Measurements from ENCODE around the gene ZMIZ1. TPM values are rescaled to one million over a fixed set of nuclear protein-coding genes. Genes with fewer than 3 reads are reported as not detected.

ZMIZ1 gene
- total and polyA plus RNA-seq, 2 experiments from 2014 or later: 9.2 to 30.9 TPM

GRCh38 chr10:79209831-79210230, 141.1 kb downstream of the ZMIZ1 start (continued):
- TF ChIP-seq ETS1 (IDR thresholded peaks at IDR 0.05) (no peak), ZNF462 (CRISPR knock-in tag; IDR thresholded peaks at IDR 0.05) (no peak), EZH2phosphoT487 (IDR thresholded peaks at IDR 0.05; ENCODE audit: unreplicated experiment) (no peak), EZH2 (IDR thresholded peaks at IDR 0.05; ENCODE audit: low read depth, unreplicated experiment) (no peak)

- peaks cover 15% of the 10 kb centered on the region for H3K36me3 Mint-ChIP-seq (ENCODE audit: low read depth)
- Histone ChIP-seq H2AFZ (no peak overlapping the region), H3K79me2 (replicated peaks; ENCODE audit: insufficient read depth) (no peaks in the 10 kb centered on the region), H3K4me1 (ENCODE audit: insufficient read depth) (no peaks in the 10 kb centered on the region), H3K4me3 (no peak overlapping the region), H3K36me3 (ENCODE audit: insufficient read depth) (no peaks in the 10 kb centered on the region), H3K27ac (ENCODE audit: low read depth) (no peak overlapping the region), H3K4me2 (no peak overlapping the region), H4K20me1 (replicated peaks; ENCODE audit: insufficient read depth) (no peaks in the 10 kb centered on the region; the same call in none of the 2 replicates), H3K27me3 (ENCODE audit: insufficient read depth) (no peaks in the 10 kb centered on the region), H3K9me2 (ENCODE audit: insufficient read depth) (no peaks in the 10 kb centered on the region), H3F3A (replicated peaks; ENCODE audit: low read depth) (no peaks in the 10 kb centered on the region)
- no peaks in the 10 kb centered on the region for H3K4me1 Mint-ChIP-seq
- no peak for DNase-seq (ENCODE audit: low spot score)
- H3K9me3 Mint-ChIP-seq: no peaks in the 10 kb centered on the region
- peaks cover 4% of the 10 kb centered on the region for H3K27me3 Mint-ChIP-seq (ENCODE audit: insufficient read depth, low read depth, poor library complexity)
- ATAC-seq: no peak
- H3K27ac Mint-ChIP-seq: no peak overlapping the region; the same call in 1 of the 2 replicates
- no peak overlapping the region for H3K4me3 Mint-ChIP-seq
- TF ChIP-seq ZNF114 (CRISPR knock-in tag; IDR thresholded peaks at IDR 0.05): no peak
- TF ChIP-seq STAT1 (IDR thresholded peaks at IDR 0.05; ENCODE audit: unreplicated experiment): no peak
- TF ChIP-seq EZH2phosphoT487 (IDR thresholded peaks at IDR 0.05; ENCODE audit: unreplicated experiment): no peak
- TF ChIP-seq CREB1 (CRISPR knock-in tag; IDR thresholded peaks at IDR 0.05; ENCODE audit: low read depth): no peak
- no peak for TF ChIP-seq EZH2 (IDR thresholded peaks at IDR 0.05; ENCODE audit: low read depth, unreplicated experiment)
- no peak for TF ChIP-seq ZNF331 (CRISPR knock-in tag; IDR thresholded peaks at IDR 0.05; ENCODE audit: low read depth)
- TF ChIP-seq REST (IDR thresholded peaks at IDR 0.05; ENCODE audit: unreplicated experiment): no peak
- TF ChIP-seq JUNB (IDR thresholded peaks at IDR 0.05; ENCODE audit: unreplicated experiment): no peak
- no peak for TF ChIP-seq NANOG (IDR thresholded peaks at IDR 0.05; ENCODE audit: borderline replicate concordance)
- no peak for TF ChIP-seq ETS1 (IDR thresholded peaks at IDR 0.05)
Measured at GRCh38 chr10:79210672-79211071, 141.9 kb downstream of the ZMIZ1 start.

Measured in GM23338 (cell line).